ENCODE measurements around the gene NHLRC4. TPM values are rescaled to one million over a fixed set of nuclear protein-coding genes. Genes with fewer than 3 reads are reported as not detected.

The NHLRC4 gene
- total and polyA plus RNA-seq, 2 of the 4 experiments (the other 2 are of a cell fraction): 0.72 to 0.84 TPM

GRCh38 chr16:578232-578869, 11.5 kb downstream of the NHLRC4 start:
- Histone ChIP-seq H2BK120ac (ENCODE audit: low read depth, low read length) (no peak overlapping the region), H2BK5ac (ENCODE audit: low read depth, low read length, poor library complexity, severe bottlenecking) (no peak overlapping the region), H4K91ac (ENCODE audit: insufficient read depth, low read depth, low read length) (no peak overlapping the region), H3K4me1 (ENCODE audit: control insufficient read depth, insufficient read depth, low read length) (no peaks in the 10 kb centered on the region), H2AFZ (replicated peaks; ENCODE audit: low read length, poor library complexity) (peak overlapping the region; percentile 51), H3K9me3 (ENCODE audit: control insufficient read depth, insufficient read depth, low read length) (no peaks in the 10 kb centered on the region), H4K8ac (ENCODE audit: low read depth in 2 of 2, low read length in 2 of 2) (no peak overlapping the region), H3K79me1 (ENCODE audit: low read depth in 1 of 2, low read length in 2 of 2) (peaks cover 0 to 3% of the 10 kb centered on the region in 2 experiments; a peak in 1 of 4 replicates), H4K5ac (ENCODE audit: low read depth, low read length) (no peak overlapping the region), H3K9me1 (ENCODE audit: insufficient read depth, low read length) (no peaks in the 10 kb centered on the region), H4K20me1 (ENCODE audit: insufficient read depth, low read length) (no peaks in the 10 kb centered on the region; the same call in 1 of the 2 replicates), H3K14ac (replicated peaks; ENCODE audit: low read depth, low read length) (no peak overlapping the region), H3K18ac (ENCODE audit: low read depth, low read length) (no peak overlapping the region), H3K4me2 (ENCODE audit: low read depth, low read length) (no peak overlapping the region), H3K36me3 (ENCODE audit: control insufficient read depth, insufficient read depth, low read length) (peaks cover 18% of the 10 kb centered on the region; the same call in 1 of the 2 replicates), H2BK20ac (ENCODE audit: low read depth, low read length) (no peak overlapping the region), H2AK5ac (ENCODE audit: low read depth, low read length) (peak overlapping the region; percentile 78), H2AK9ac (replicated peaks; ENCODE audit: low read depth, low read length, poor library complexity) (no peak overlapping the region), H3K4ac (ENCODE audit: low read depth, low read length) (no peak overlapping the region), H3K23ac (ENCODE audit: low read depth, low read length) (no peak overlapping the region), H3K56ac (ENCODE audit: extremely low read depth, insufficient read depth, low read length) (no peak overlapping the region), H3K9ac (ENCODE audit: low read depth, low read length) (no peak overlapping the region), H3K4me3 (ENCODE audit: insufficient read depth, low read depth, low read length) (no peak overlapping the region), H3K27ac (ENCODE audit: insufficient read depth, low read length) (no peak overlapping the region), H3K27me3 (ENCODE audit: control insufficient read depth, insufficient read depth, low read length) (no peaks in the 10 kb centered on the region), H2BK15ac (ENCODE audit: low read depth, low read length) (no peak overlapping the region)
- intact Hi-C loops (cut with micrococcal nuclease) (loop anchor here (2.0 kb wide), 1 partner anchor 82 kb away; no protein-coding TSS in a partner anchor), dilution Hi-C loops (cut with HindIII; ENCODE audit: low sequenced_read_pairs, unreplicated experiment) (no loop called here), in situ Hi-C loops (cut with MboI; ENCODE audit: low sequenced_read_pairs) (no loop called here)
- ChIA-PET POLR2A (ENCODE audit: unreplicated experiment) (no interaction called here), CTCF (no interaction called here)
- TF ChIP-seq SMC3 (IDR thresholded peaks at IDR 0.05; ENCODE audit: low read depth, low read length) (no peak), RFX5 (IDR thresholded peaks at IDR 0.05; ENCODE audit: low read depth, low read length) (no peak), RAD21 (IDR thresholded peaks at IDR 0.05; ENCODE audit: low read length) (no peak), BHLHE40 (IDR thresholded peaks at IDR 0.05; ENCODE audit: low read depth, low read length) (no peak), CHD1 (IDR thresholded peaks at IDR 0.05; ENCODE audit: low read depth, low read length) (no peak), MAZ (IDR thresholded peaks at IDR 0.05; ENCODE audit: borderline replicate concordance, low read depth, low read length) (no peak), NFE2L2 (IDR thresholded peaks at IDR 0.05; ENCODE audit: low read depth, low read length) (no peak), POLR2A (IDR thresholded peaks at IDR 0.05; ENCODE audit: low read depth, low read length) (no peak), USF2 (IDR thresholded peaks at IDR 0.05; ENCODE audit: low read depth, low read length) (no peak), CEBPB (IDR thresholded peaks at IDR 0.05; ENCODE audit: low read depth, low read length) (no peak), MAFK (IDR thresholded peaks at IDR 0.05; ENCODE audit: low read depth, low read length) (no peak), FOS (IDR thresholded peaks at IDR 0.05; ENCODE audit: low read depth, low read length) (no peak), MXI1 (IDR thresholded peaks at IDR 0.05; ENCODE audit: borderline replicate concordance, low read depth, low read length) (no peak), RCOR1 (IDR thresholded peaks at IDR 0.05; ENCODE audit: insufficient replicate concordance, low read length) (no peak), ELK1 (IDR thresholded peaks at IDR 0.05; ENCODE audit: borderline replicate concordance, low read depth, low read length) (no peak)
- TF ChIP-seq, protein P1, sequence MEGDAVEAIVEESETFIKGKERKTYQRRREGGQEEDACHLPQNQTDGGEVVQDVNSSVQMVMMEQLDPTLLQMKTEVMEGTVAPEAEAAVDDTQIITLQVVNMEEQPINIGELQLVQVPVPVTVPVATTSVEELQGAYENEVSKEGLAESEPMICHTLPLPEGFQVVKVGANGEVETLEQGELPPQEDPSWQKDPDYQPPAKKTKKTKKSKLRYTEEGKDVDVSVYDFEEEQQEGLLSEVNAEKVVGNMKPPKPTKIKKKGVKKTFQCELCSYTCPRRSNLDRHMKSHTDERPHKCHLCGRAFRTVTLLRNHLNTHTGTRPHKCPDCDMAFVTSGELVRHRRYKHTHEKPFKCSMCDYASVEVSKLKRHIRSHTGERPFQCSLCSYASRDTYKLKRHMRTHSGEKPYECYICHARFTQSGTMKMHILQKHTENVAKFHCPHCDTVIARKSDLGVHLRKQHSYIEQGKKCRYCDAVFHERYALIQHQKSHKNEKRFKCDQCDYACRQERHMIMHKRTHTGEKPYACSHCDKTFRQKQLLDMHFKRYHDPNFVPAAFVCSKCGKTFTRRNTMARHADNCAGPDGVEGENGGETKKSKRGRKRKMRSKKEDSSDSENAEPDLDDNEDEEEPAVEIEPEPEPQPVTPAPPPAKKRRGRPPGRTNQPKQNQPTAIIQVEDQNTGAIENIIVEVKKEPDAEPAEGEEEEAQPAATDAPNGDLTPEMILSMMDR (conservative IDR thresholded peaks at IDR 0.05; ENCODE audit: low read depth, low read length): no peak
- 96% methylated on average over 13 of the region's 24 CpGs; no CpG with 5 or more reads in 1 of the 2 experiments for WGBS, 2 experiments (ENCODE audit: extremely low coverage in 2 of 2, insufficient read length in 1 of 2)
- no peak for DNase-seq
- no TSS peak for BruUV-seq (replicated peaks)
- 0 out of 2 replicates have a peak, but pooled peaks have one; percentile 3 for ATAC-seq (ENCODE audit: low read depth)
